HuH-7.5 (cell line): ENCODE data around the gene PTGES3L.
A peak's percentile ranks its signal among the peaks of the same experiment; 100 is the strongest.
"Not testable (repeated sequence)": the region's sequence is repeated elsewhere in the genome, so short reads cannot be mapped to it uniquely, and the experiment has no call there.

Experiments used
- DNase-seq: peaks from one replicate; pipeline ENCODE4 v3.0.0; 2011; ENCODE audit warnings: low spot score

Gene PTGES3L

DNA sequence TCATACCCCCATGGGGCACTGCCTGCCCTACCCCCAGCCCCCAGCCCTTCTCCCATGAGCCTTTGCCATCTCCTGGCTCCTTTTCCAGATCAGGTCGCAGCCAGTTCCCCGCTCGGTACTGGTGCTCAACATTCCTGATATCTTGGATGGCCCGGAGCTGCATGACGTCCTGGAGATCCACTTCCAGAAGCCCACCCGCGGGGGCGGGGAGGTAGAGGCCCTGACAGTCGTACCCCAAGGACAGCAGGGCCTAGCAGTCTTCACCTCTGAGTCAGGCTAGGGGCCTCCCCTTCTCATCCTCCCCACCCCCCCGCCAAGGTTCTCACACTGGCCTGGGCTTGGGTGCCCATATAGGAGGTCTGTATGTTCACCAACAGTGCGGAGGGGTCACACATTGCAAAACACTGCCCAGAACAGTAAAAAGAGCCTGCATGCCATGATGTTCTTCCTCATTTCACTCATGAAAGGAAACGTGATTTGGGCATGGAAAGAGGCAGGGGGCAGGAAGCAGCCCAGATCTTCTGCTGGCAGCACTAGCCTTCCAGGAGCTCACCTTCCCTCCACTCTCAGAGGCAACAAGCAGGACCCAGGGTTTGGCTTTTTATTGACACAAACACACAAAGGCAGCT lies 34.3 kb upstream of the PTGES3L start:
- DNase-seq: no peak

DNA sequence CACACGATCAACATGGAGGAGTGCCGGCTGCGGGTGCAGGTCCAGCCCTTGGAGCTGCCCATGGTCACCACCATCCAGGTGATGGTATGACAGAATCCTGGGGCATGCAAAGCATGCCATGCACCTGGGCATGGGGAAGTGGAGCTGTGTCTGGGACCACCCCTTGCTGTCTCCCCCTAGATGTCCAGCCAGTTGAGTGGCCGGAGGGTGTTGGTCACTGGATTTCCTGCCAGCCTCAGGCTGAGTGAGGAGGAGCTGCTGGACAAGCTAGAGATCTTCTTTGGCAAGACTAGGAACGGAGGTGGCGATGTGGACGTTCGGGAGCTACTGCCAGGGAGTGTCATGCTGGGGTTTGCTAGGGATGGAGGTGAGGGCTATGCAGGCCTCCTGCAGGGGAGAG lies 33.4 kb upstream of the PTGES3L start:
- no peak for DNase-seq

DNA sequence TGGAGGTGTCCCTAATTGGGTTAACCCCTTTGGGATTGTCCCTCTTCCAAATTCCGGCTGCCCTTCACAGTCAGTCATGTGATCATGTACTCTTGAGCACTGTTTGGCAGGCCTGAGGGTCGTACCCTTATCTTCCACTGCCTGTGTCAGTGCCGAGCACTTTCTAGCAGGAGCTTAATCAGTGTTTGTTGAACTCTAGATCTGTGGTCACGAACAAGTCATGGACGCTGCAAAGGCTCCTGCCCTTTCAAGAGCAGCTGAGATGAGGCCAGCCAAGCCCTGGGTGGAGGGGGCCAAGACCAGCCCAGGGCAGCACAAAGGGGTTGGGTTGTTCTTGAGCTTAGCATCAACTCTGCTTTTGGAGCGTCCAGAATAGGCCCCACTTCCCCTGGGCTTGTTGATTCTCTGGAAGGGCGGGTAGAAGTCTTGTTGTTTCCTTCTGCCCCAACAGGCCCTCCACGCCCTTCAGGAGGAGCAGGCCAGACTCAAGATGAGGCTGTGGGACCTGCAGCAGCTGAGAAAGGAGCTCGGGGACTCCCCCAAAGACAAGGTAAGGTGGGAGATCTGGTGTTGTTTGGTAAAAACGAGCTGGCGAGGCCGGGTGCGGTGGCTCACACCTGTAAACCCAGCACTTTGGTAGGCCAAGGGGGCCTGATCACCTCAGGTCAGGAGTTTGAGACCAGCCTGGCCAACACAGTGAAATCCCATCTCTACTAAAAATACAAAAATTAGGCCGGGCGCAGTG lies 32.0 kb upstream of the PTGES3L start:
- no peak for DNase-seq

DNA sequence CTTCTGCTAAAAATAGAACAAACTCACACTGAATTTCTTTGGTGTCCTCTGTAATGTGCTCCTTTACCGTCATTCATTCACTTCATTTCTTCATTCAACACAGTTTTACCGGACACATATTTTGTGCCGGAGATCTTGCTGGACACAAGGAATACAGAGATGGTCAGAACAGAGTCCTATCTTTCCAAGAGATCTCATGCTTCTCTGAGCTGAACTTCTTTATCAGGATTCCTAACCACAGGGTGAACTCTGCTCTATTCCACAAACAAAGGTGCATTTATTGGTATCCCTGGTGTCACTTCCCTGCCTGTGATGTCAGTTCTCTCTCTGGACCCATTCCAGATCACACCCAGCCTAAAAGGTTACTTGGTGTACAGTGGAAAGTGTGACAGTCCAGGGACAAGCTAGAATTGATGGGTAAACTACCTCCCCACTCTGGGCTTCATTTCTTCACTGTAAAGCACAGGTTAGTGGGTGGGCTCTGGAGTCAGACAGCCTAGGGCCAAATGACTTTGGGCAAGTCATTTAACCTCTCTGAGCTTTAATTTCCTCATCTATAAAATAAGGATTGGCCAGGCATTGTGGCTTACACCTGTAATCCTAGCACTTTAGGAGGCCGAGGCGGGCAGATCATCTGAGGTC lies 30.9 kb upstream of the PTGES3L start:
- DNase-seq: peak; percentile 41

DNA sequence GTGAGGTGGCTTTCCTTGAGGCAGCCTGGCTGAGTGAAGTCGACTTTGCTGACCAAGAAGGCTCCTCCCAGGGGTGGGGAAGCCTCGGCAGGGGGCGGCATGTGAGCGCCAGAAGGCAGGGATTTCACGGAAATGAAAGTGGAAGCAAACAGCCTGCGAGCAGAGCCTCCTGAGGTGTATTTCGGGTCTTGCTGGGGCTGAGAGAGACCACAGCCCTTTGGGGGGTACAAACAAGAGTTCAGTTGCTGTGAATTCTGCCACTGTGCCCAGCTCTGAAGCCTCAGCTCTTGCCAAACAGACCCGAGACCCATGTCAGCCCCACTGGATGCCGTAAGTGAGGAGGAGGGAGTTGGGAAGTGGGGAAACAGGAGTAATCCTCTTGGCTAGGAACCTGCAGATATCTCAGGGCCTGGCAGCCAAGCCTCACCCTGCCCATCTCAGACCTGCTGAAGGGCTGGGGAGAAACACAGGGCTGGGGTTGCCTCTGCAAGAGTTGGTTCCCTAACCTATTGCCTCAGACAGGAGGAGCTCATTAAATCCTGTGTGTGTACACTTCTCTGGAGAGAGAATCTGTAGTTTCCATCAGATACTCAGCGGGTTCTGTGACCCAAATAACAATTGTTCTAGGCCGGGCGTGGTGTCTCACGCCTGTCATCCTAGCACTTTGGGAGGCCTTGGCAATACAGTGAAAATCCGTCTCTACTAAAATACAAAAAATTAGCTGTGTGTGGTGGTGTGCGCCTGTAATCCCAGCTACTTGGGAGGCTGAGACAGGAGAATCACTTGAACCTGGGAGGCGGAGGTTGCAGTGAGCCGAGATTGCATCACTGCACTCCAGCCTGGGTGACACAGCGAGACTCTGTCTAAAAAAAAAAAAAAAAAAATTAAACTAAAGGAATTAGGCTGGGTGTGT lies 27.0 kb upstream of the PTGES3L start, which contains the start of gene IFI35:
IFI35 (plus strand) TSS at position 146 of the 913 bp plus-strand sequence; CDS start at position 310, 164 bp downstream.
- DNase-seq: no peak

DNA sequence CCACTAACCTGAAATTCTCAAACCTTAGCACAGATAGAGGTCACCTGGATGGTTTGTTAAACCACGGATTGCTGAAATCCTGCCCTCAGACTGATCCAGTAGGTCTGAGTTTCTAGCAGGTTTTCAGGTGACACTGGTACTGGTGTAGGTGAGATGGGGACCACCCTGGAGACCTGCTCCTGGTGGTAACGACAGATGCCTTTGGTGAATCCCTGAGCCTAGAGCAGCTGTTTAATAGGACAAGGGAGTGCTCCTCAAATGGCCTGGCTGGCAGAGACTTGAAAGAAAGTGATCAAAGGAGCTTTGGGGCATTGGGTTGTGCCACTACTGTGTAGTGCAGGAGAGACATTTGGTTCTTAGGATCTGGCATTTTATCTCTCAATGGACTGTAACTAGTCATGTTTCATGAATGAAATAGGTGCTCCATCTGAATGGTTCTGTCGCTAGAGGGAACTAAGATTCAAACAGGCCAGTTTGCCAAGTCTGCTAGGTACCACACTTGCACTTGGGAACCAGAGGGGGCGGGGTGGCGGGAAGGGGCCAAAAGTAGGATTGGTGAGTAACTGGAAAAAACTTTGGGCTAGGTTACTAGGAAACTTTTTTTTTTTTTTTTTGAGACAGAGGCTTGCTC lies 23.8 kb upstream of the PTGES3L start:
- DNase-seq: no peak

DNA sequence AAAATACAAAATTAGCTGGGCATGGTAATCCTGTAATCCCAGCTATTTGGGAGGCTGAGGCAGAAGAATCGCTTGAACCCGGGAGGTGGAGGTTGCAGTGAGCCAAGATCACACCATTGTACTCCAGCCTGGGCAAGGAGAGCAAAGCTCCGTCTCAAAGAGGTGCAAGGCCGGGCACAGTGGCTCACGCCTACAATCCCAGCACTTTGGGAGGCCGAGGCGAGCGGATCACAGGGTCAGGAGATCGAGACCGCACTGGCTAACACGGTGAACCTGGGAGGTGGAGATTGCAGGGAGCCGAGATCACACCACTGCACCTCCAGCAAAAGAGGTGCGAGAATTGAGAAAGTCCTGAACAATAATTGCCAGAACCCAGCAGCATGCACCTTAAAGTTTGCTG lies 21.0 kb upstream of the PTGES3L start:
- DNase-seq: not testable (repeated sequence)

DNA sequence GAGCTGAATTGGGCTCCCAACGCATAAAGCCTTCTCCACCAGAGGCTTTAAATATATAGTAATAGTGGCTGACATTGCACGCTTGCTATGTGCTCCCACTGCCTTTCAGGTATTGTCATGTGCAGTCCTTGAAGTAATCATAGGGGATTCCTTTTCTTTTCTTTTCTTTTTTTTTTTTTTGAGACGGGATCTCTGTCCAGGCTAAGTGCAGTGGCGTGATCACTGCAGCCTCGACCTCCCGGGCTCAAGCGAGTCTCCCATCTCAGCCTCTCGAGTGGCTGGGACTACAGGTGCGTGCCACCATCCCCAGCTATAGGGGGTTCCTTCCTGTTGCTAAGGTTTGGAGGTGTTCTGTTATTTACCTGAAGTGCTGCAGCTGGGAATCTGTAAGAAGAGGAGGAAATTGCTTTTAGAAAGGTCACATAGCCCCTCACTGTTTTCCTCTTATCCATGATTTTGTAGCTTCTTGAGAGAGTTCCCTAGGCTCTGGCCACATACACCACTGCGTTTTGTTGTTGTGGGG lies 19.2 kb upstream of the PTGES3L start:
- DNase-seq: no peak

DNA sequence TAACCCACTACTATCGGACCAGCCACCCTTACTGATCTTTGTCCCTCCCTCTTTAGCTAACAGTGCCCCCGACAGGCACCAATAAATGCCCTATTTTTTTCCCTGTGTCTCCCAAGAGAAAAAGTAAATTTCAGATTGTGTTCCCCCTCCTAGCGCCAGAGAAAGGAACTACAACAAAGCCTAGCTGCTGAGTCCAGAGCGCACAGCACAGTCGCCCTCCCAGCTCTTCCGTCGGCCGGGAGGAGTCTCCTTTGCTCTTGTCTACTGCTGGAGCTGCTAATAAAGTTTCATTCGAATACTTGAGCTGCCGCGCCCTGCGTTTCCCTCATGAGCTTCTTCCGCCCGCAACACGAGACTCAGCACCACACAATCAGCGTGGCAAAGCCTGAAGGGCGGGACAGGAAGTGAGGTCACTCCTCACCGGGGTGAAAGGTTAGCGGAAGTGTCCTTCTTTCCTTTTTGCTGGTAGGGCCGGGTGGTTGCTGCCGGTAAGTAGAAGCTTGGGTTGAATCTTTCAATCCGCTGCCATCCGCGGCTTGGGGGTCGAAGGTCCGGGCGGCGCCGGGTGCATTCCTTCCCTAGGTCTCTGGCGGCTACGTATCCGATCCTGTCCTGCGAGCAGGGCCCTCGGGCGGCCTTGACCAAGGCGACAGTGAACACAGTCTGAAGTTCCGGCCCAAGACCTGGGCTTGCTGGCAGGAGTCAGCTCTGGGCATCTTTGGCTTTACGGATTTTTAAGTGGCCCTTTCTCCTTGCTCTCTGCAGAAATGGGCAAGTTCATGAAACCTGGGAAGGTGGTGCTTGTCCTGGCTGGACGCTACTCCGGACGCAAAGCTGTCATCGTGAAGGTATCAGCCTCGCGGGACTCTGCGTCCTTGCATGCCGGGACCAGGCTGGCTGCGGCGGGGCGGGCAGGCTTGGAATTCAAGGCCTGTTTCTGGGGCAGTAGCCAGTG lies 18.4 kb upstream of the PTGES3L start, which contains the start of gene RPL27:
RPL27 (plus strand) TSS at position 436 of the 955 bp plus-strand sequence; CDS start at position 768, 332 bp downstream.
- DNase-seq: peak; percentile 75

DNA sequence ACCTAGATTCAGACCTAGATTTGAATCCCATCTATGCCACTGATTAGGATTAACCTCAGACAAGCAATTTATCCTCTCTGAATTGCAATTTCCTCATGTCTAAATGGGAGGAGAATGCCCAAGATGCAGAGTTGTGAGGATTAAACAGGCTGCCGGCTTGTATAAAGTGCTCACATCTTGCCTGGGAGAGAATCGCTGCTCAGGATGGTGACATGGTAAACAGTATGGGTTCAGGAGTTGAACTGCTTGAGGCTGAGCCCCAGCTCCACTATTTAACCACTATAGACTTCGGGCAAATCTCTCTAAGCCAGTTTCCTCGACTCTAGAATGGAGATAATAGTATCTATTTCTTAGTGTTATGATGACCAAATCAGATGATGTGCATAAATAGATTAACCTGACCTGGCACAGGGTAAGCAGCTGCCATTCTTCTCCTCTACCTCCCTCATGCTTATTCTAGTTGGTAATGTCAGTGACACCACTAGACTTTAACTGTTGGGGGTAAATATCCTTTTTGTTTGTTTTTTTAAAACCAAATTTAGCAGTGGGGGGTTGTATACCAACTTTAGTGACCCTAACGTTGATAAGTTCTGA lies 17.6 kb upstream of the PTGES3L start:
- no peak for DNase-seq

DNA sequence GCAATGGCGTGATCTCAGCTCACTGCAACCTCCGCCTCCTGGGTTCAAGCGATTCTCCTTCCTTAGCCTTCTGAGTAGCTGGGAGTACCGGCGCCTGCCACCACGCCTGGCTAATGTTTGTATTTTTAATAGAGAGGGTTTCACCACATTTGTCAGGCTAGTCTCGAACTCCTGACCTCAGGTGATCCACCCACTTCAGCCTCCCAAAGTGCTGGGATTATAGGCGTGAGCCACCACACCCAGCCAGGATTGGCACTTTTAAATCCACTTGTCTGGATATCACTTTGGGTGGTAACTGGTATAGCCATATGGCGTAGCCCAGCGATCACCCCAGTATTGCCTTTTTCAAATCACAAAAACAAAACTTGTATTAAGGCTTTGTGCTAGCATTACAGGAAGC lies 14.0 kb upstream of the PTGES3L start:
- not testable (repeated sequence) for DNase-seq

DNA sequence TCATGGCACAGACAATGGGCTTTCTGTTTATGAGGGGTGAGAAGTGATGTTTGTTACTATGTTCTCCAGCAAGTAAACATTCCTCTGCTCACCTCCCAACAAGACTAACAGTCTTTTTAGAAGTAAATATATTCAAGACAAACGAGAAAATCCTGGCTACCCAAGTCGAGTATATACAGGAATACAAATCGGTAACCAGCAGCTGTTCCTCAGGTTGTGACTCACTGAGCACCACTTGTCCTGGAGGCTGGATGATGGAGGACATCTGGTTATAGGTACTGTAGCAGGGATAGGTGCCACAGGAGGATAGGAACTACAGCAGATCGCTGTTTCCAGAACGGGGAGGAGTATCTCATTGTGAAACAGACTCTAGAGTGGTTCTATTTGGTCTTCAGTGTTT lies 13.0 kb upstream of the PTGES3L start:
- DNase-seq: no peak

DNA sequence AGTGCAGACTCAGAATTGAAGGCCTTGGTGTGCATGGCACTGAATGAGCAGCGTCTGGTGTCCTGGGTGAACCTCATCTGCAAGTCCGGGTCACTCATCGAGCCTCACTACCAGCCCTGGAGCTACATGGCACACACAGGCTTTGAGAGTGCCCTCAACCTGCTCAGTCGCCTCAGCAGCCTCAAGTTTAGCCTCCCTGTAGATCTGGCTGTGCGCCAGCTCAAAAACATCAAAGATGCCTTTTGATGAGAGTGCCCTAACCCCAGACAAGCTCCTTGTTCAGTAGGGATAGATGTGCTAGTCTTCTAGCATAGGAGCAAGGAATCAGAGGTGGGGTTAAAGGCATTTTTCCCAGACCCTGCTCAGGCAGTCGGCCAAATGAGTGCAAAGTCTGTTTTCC lies 11.6 kb upstream of the PTGES3L start:
- DNase-seq: no peak

DNA sequence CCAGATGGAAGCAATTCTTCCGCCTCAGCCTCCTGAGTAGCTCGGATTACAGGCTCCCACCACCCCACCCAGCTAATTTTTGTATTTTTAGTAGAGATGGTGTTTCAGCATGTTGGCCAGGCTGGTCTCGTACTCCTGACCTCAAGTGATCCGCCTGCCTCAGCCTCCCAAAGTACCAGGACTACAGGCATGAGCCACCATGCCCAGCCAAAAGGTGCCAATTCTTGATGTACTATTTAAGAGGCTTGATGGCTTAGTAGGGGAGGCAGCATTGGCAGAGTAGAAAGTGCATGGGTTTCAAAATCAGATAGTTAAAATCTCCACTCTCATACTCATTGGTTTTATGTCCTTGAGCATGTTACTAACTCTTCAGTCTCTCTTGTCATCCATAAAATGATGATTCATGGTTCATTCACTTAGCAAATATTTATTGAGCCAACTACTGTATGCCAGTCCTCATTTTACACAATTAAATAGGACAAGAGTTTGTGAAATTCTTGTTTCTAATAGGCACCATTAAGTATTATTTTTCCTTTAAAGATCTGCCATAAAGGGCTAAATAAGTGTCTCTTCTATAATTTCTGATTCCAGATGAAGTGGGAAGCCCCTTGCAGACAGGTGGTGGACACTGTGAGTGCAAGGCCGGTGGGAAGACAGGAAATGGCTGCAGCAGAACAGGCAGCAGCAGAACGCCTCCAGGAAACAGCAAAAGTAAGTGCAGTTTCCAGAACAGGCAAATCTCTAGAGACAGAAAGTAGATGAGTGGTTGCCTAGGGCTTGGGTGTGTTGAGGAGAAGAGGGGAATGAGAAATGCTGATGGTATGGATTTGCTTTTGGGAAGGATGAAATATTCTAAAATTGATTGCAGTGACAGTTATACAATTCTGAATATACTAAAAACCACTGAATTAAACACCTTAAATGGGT lies 10.1 kb upstream of the PTGES3L start:
- DNase-seq: no peak

DNA sequence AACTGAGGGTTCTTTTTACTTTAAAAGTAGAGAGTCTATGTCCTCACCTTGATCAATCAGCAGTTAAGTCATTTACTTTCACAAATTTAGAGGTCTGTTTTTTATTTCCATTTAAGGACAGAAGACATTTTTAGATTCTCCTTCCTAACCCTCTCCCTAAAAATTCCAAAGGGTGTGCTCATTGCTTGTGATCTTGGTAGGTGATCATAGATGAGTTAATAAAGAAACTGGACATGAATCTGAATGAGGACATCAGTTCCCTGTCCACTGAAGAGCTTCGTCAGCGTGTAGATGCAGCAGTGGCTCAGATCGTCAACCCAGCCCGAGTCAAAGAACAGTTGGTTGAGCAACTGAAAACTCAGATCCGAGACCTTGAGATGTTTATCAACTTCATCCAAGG lies 9.3 kb upstream of the PTGES3L start:
- DNase-seq: no peak

DNA sequence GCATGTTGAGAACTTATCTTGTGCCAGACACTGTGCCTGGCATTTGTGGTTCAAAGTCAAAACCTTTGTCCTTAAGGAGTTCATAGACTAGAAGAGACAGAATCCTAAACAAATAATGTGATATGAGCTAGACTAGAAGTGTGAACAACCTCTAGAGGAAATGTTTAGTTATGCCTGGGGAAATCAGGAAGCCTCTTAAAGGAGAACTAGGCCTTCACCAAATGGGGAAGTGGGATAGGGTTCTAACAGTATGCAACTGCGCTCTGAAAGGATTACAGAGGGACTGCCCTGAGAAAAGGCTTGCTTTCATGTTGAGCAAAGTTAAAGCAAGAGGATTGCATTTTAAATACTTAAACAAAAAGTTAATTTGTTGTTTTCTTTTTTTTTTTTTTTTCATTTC lies 5.3 kb upstream of the PTGES3L start:
- no peak for DNase-seq

DNA sequence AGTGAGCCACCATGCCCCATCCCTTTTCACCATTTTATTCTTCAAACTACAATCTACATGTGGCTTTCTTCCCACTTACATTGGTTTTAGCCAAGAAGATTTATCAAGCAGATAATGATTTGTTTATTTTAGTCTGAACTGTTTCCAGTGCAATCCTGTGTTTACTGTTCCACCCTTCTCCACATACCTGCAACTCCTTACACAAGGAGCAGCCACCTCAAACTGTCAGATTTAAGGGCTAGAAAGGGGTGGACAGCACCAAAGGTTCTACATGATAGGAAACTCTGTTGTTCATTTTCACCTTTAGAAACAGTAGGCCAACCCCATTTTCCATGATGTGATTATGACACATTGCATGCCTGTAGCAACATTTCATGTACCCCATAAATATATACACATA lies 2.4 kb upstream of the PTGES3L start:
- DNase-seq: no peak

DNA sequence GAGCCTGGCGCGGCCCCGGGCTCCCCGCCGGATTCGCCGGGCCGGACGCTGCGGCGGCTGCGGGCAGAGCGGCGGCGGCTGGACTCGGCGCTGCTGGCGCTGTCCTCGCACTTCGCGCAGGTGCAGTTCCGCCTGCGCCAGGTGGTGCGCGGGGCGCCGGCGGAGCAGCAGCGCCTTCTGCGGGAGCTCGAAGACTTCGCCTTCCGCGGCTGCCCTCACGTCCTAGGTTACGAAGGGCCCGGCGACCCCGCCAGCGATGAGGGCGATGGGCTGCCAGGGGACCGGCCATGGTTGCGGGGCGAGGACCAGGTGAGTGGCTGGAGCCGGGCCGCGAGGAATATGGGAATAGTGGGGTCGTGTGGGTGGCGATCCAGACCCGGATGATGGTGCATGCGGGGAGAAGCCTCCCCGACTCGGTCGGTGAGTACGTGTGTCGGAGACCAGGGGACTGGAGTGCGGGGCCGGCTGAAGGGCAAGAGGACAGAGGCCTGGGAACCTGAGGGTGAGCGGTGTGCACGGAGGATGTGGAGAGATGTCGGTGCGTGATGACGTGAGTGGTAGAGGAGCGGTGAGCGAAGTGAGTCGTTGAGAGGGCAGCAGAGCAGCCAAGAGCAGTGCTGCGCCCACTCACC lies 1.0 kb upstream of the PTGES3L start:
- peak; percentile 43 for DNase-seq
